MM.1S (cell line): ENCODE data around the gene RHPN2.
A peak's percentile ranks its signal among the peaks of the same experiment; 100 is the strongest.

Source experiments
- DNase-seq: peaks from one replicate; pipeline ENCODE4 v3.0.0-alpha.2; 2015
- H2AFZ ChIP-seq: fragments of 300-600 bp; sonication (generic); 2 replicates; pipeline ENCODE4 v1.6.0; 2016; ENCODE audit warnings: antibody characterized with exemption, low read length
- H3F3A ChIP-seq: fragments of 300-600 bp; sonication (generic); 2 replicates; pipeline ENCODE4 v1.6.1; 2016; ENCODE audit warnings: mild to moderate bottlenecking, antibody characterized with exemption, low read length, moderate library complexity, mixed read lengths; ENCODE audit not compliant: insufficient read depth
- H3K27ac ChIP-seq: fragments of 300-600 bp; sonication (generic); 2 replicates; pipeline ENCODE4 v1.5.1; 2016; ENCODE audit warnings: mild to moderate bottlenecking, low read length
- H3K27me3 ChIP-seq: fragments of 300-600 bp; sonication (generic); replicated peaks from 2 replicates; pipeline ENCODE4 v1.6.0; 2016; ENCODE audit warnings: low read length; ENCODE audit not compliant: insufficient read depth
- H3K36me3 ChIP-seq: fragments of 300-600 bp; sonication (generic); replicated peaks from 2 replicates; pipeline ENCODE4 v1.6.1; 2016; ENCODE audit warnings: mild to moderate bottlenecking, low read length, mixed read lengths; ENCODE audit not compliant: insufficient read depth
- H3K4me1 ChIP-seq: fragments of 300-600 bp; sonication (generic); 2 replicates; pipeline ENCODE4 v1.6.1; 2016; ENCODE audit warnings: low read length, mixed read lengths
- H3K4me2 ChIP-seq: fragments of 300-600 bp; sonication (generic); 2 replicates; pipeline ENCODE4 v1.6.0; 2016; ENCODE audit warnings: low read depth, low read length
- H3K4me3 ChIP-seq: fragments of 300-600 bp; sonication (generic); 2 replicates; pipeline ENCODE4 v1.5.1; 2016; ENCODE audit warnings: low read length, mixed read lengths
- H3K79me2 ChIP-seq: fragments of 300-600 bp; sonication (generic); 2 replicates; pipeline ENCODE4 v1.6.1; 2016; ENCODE audit warnings: mixed run types, low read length, mixed read lengths
- H3K9ac ChIP-seq: fragments of 300-600 bp; sonication (generic); 2 replicates; pipeline ENCODE4 v1.6.1; 2016; ENCODE audit warnings: low read length, mixed read lengths
- H3K9me2 ChIP-seq: fragments of 300-600 bp; sonication (generic); replicated peaks from 2 replicates; pipeline ENCODE4 v1.6.1; 2016; ENCODE audit warnings: mild to moderate bottlenecking, low read length, mixed read lengths; ENCODE audit not compliant: insufficient read depth
- H3K9me3 ChIP-seq: fragments of 300-600 bp; sonication (generic); replicated peaks from 2 replicates; pipeline ENCODE4 v1.6.1; 2016; ENCODE audit warnings: mild to moderate bottlenecking, low read length, mixed read lengths; ENCODE audit not compliant: insufficient read depth
- H4K20me1 ChIP-seq: fragments of 300-600 bp; sonication (generic); 2 replicates; pipeline ENCODE4 v1.6.1; 2016; ENCODE audit warnings: mild to moderate bottlenecking, low read length, moderate library complexity, mixed read lengths; ENCODE audit not compliant: insufficient read depth
- CTCF ChIP-seq: fragments of 300-600 bp; sonication (generic); IDR thresholded peaks from 2 replicates; pipeline ENCODE4 v1.5.1; 2016; ENCODE audit warnings: antibody characterized with exemption, low read length, mixed read lengths
- EZH2 ChIP-seq: fragments of 300-600 bp; sonication (generic); optimal IDR thresholded peaks from 2 replicates; pipeline ENCODE3; 2017; ENCODE audit warnings: low read depth, mild to moderate bottlenecking, antibody characterized with exemption, low read length, mixed read lengths
- EZH2phosphoT487 ChIP-seq: fragments of 300-600 bp; sonication (generic); IDR thresholded peaks from 2 replicates; pipeline ENCODE4 v1.6.1; 2018; ENCODE audit warnings: antibody characterized with exemption, low read length

Gene RHPN2

DNA sequence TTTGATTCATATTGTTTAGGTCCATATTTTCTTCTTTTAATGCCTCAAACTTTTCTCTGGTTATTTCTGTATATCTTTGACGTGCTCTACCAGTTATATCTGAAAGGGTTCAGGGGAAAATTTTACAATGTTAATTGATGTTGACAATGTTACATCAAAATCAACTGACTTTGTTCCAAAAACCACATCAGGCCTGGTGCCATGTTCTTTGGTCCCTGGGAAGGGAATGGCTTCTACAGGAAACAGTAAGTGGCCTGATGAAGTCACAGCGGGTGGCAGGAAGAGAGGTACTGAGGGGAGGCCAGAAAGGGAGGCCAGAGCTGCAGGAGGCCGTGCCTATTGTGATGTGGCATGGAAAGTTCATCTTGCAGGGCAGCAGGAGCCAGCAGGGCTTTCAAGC, 131.1 kb downstream of the RHPN2 start:
- DNase-seq: no peak
- H3F3A ChIP-seq: no peaks in the 10 kb centered on the region
- no peaks in the 10 kb centered on the region for H3K79me2 ChIP-seq
- peaks cover 4% of the 10 kb centered on the region; the same call in 1 of the 2 replicates for H3K4me1 ChIP-seq
- no peaks in the 10 kb centered on the region for H3K36me3 ChIP-seq
- no peaks in the 10 kb centered on the region for H3K9me2 ChIP-seq
- TF ChIP-seq EZH2: no peak
- no peak for TF ChIP-seq CTCF
- TF ChIP-seq EZH2phosphoT487: no peak
- H3K4me2 ChIP-seq: no peak overlapping the region
- no peak overlapping the region for H3K9ac ChIP-seq
- no peaks in the 10 kb centered on the region for H3K27me3 ChIP-seq
- no peaks in the 10 kb centered on the region for H3K9me3 ChIP-seq
- no peak overlapping the region for H3K4me3 ChIP-seq
- H4K20me1 ChIP-seq: no peaks in the 10 kb centered on the region
- H2AFZ ChIP-seq: no peak overlapping the region
- H3K27ac ChIP-seq: no peak overlapping the region

GRCh38 chr19:32930567-32930966, 134.1 kb downstream of the RHPN2 start:
- TF ChIP-seq EZH2 (no peak), EZH2phosphoT487 (no peak), CTCF (no peak)
- DNase-seq: peak; percentile 50
- Histone ChIP-seq H3K4me3 (no peak overlapping the region), H3K27me3 (no peaks in the 10 kb centered on the region), H3K9me2 (no peaks in the 10 kb centered on the region), H4K20me1 (no peaks in the 10 kb centered on the region), H3K79me2 (no peaks in the 10 kb centered on the region), H2AFZ (no peak overlapping the region), H3F3A (no peaks in the 10 kb centered on the region), H3K4me2 (no peak overlapping the region), H3K9me3 (no peaks in the 10 kb centered on the region), H3K4me1 (peaks cover 4% of the 10 kb centered on the region; the same call in 1 of the 2 replicates), H3K36me3 (no peaks in the 10 kb centered on the region), H3K9ac (no peak overlapping the region), H3K27ac (no peak overlapping the region)

DNA sequence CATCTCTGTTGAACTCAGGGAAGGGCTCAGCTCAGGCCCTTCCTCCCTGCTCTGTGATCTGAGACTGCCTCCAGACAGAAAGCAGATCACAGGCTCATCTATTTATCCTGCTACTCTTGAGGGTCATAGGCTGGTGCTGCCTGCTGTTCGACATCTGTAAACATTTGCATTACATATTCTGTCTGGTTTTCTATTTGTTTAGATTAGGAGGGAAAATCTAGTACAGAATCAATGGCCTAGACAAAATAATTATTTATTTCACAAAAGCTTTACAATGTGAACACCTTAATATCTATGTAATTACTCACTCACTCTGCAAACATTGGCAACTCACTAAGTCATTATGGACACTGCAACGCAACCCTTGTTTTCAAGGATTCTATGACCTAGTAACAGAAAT, 135.9 kb downstream of the RHPN2 start:
- TF ChIP-seq CTCF (no peak), EZH2 (no peak), EZH2phosphoT487 (no peak)
- Histone ChIP-seq H2AFZ (no peak overlapping the region), H3F3A (no peaks in the 10 kb centered on the region), H3K4me3 (no peak overlapping the region), H4K20me1 (no peaks in the 10 kb centered on the region), H3K9me3 (no peaks in the 10 kb centered on the region), H3K27me3 (no peaks in the 10 kb centered on the region), H3K79me2 (no peaks in the 10 kb centered on the region), H3K36me3 (no peaks in the 10 kb centered on the region), H3K9ac (no peak overlapping the region), H3K27ac (no peak overlapping the region), H3K4me2 (no peak overlapping the region), H3K4me1 (peaks cover 4% of the 10 kb centered on the region; the same call in 1 of the 2 replicates), H3K9me2 (no peaks in the 10 kb centered on the region)
- DNase-seq: no peak
